GM18520 (cell line): ENCODE data around the gene ZNF423.
"Not testable (repeated sequence)": the region's sequence is repeated elsewhere in the genome, so short reads cannot be mapped to it uniquely, and the experiment has no call there.

ENCODE experiments used
- ATAC-seq: cut with Tn5 transposase; IDR thresholded peaks from one replicate; pipeline ENCODE4 v1.9.1; 2021; ENCODE audit not compliant: unreplicated experiment

Gene ZNF423

GRCh38 chr16:49855822-49856671 lies at the start of gene ZNF423:
Gene ZNF423 (minus strand): TSS chr16:49856112. CDS start chr16:49855774, 338 bp downstream.
- ATAC-seq: no peak

- ATAC-seq: no peak
Measured at GRCh38 chr16:49904348-49905062, 48.6 kb upstream of the ZNF423 start.

- ATAC-seq: no peak
Measured at GRCh38 chr16:49902908-49903307, 47.0 kb upstream of the ZNF423 start.

DNA sequence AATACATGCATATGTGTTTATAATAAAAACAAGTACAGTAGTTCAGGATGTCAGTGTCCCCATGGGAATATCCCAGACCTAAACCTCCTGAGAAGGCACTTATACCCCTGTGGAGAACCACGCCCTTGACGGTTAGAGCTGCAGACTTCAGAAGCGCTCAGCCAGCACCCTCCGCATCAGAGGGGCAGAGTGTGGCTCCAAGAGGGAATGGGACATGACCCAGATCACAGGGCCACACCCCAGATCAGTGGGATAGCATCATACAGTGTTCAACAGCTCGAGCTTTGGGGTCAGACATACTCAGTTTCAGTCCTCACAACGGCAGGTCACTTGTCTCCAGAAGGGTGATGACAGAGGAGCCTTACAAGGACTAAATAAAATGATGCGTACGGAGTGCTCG lies 45.8 kb upstream of the ZNF423 start:
- ATAC-seq: no peak

DNA sequence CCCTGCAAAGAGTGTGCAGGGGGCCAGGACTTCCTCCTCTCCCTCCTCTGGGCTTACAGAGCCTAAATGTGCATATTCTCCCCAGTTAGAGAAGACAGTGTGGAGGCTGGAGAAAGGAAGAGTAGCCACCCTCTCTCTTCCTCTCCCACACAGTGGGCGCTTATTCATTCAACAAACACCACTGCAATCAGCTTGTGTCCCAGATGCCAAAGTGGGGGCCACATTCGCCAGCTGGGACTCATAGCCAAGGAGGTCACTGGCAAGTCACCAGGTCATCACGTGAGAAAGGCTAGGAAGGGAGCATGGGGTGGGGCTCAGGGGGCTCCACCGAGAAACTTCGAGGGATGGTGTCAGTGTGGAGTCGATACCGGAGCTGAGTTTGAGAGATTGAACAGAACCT lies 45.0 kb upstream of the ZNF423 start:
- no peak for ATAC-seq

GRCh38 chr16:49899991-49900695 lies 44.2 kb upstream of the ZNF423 start:
- ATAC-seq: no peak

- ATAC-seq: no peak
Measured at GRCh38 chr16:49896447-49896964, 40.6 kb upstream of the ZNF423 start.

GRCh38 chr16:49890876-49891275 lies 35.0 kb upstream of the ZNF423 start:
- no peak for ATAC-seq

DNA sequence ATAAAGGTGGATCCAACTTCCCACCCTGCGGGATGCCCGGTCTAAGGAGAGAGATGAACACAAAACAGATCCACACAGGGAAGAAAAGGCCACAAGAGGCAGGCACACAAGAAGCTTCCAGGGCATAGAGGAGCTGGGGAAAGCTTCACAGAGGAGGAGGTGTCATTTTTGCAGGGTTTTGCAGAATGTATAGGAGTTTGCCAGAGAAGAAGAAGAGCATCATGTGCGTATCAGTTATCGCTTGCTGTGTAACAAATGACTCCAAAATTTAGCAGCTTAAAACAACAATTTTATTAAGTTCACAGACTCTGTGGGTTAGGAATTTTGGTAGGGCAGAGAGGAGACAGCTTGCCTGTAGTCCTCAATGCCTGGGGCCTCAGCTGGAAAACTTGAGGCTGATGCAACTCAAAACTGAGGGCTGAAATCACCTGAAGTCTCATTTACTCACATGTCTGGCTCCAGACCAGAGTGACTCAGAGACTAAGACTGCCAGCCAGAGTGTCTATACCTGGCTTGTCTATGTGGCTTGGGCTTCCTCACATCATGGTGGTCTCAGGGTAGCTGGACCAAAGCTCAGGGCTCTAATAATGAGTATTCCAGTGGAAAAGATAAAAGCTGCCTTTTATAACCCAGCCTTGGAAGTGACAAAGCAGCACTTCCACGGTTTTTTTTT lies 33.9 kb upstream of the ZNF423 start:
- no peak for ATAC-seq

- no peak for ATAC-seq
Measured at GRCh38 chr16:49886554-49887094, 30.7 kb upstream of the ZNF423 start.

- no peak for ATAC-seq
Measured at GRCh38 chr16:49884033-49885015, 28.4 kb upstream of the ZNF423 start.

DNA sequence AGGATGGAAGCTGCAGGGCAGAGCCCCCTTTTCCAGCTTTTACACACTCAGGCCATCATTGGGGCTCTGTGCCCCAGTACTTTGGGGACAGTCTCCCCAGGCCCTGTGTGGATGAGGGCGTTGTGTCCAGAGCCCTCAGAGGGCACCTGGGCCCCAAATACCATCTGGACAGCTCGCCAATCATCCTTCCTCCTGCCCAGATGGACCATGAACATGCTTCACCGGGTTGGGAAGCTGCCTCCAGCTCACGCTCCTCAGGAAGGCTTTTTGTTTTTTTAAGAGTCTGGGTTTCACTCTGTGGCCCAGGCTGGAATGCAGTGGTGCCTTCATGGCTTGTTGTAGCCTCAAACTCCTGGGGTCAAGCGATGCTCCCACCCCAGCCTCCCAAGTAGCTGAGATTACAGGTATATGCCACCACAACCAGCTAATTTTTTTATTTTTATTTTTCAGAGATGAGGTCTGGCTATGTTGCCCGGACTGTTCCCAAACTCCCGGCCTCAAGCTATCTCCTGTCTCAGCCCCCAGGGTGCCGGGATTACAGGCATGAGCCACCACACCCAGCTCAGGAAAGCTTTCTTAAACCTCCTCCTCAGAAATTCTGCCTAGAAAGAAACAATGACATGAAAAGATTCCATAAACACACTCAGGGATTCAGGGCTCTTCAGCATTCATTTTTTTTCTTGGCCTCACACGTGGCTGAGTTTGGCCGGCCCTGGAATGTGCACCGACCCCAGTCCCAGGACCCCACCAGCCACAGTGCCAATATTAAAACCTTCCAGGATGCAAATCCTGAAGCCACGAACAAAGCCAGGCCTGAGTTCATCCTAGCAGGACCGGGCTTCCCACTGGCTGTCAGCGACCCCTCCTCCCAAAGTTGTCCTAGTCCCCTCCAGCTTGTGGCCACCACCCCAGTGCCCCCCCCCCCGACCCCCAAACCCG lies 27.4 kb upstream of the ZNF423 start:
- no peak for ATAC-seq

GRCh38 chr16:49881890-49882289 lies 26.0 kb upstream of the ZNF423 start:
- ATAC-seq: no peak

GRCh38 chr16:49878540-49878939 lies 22.6 kb upstream of the ZNF423 start:
- ATAC-seq: not testable (repeated sequence)

- no peak for ATAC-seq
Measured at GRCh38 chr16:49876716-49877129, 20.8 kb upstream of the ZNF423 start.

GRCh38 chr16:49875806-49876715 lies 20.1 kb upstream of the ZNF423 start:
- ATAC-seq: no peak

- ATAC-seq: no peak
Measured at GRCh38 chr16:49874613-49875237, 18.8 kb upstream of the ZNF423 start.
